GM19043 (cell line): Measurements from ENCODE around the gene LTBP1.

Experiments
- ATAC-seq: cut with Tn5 transposase; IDR thresholded peaks from one replicate; pipeline ENCODE4 v1.9.1; 2021; ENCODE audit warnings: low read depth; ENCODE audit not compliant: unreplicated experiment

Gene LTBP1

DNA sequence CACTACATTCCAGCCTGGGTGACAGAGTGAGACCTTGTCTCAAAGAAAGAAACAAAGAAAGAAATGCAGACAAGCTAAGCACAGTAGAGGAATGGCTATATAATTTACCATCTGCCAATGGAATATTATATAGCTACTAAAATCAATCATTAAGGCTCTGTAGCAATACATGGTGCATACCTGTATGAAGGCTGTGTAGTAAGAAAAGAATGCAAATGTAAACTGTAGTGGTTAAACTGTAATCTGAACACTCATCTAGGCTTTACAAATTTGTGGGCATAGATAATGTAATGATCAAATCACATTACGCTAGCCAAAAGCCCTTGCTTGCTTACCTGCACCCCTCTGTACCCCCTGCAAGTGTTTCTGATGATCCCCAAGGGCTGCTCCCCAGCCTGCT is 230.9 kb downstream of the LTBP1 start:
- no peak for ATAC-seq

DNA sequence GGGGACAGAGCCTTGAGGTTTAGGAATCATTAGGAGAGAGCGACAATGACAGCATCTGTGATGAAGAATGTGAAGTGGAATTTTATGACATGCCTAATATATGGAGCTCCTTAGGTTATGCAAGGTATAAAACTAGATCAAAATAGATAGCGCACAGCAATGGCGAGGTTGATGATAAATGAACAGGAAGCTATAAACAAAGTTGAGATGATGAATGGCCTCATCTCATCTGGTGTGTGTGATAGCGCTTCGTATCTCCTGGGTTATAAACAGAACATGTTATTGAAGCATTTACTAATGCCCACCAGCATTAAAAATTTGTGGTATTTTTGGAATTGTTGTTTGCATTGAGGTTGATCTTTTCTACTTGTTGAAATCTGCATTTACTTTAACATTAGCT is 231.5 kb downstream of the LTBP1 start:
- ATAC-seq: no peak

DNA sequence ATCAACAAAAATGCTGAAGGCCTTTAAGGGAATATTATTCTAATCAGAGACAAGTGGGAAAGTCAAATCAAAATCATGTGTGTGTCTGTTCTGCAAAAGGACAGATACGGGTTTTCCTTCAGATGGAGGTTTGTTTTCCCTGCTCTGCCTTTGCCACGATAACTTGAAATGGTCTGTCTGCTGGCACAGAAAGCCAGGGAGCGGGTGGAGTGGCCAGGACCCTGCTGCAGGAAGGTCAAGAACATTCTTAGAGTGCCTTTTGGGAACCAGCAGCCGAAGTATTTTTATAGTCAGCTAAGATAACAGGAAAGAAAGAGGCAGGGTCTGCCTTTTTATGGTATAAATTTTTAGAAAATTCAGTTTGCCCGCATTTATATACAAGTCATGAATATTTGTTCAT is 234.2 kb downstream of the LTBP1 start:
- no peak for ATAC-seq

DNA sequence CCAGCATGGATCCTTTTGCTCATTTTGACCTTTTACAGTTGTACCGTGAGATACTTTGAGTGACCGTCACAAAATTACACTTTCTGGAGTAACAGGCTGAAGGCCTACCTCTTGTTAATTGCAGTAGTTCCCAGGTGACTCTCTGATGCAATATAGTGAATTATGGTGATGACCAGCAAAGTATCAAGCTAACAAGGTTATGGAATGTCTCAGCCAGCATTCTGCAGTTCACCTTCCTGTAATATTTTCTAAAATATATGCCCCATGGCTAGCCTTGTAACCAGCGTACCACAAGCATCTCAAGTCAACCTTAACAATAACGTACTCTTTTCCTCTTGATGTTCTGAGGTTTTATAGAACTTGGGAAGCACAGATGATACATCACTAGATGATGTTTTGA is 234.7 kb downstream of the LTBP1 start:
- no peak for ATAC-seq

DNA sequence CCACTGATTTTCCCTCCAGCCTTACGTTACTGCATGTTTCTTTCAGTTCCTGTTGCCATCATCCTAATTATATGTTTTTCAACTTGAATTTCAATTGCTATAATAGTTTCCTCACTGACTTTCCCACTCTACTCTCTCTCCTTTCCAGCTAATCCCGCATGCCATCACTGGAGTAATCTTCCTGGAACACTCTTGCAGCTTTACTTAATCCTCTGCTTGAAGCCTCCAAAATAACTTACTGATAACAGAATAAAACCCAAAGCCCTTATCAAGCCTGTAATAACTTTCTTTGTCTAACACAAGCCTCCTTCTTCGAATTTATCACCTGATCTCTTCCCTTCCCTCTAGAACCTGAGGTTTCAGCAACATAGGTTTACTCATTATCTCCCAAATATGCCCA is 237.3 kb downstream of the LTBP1 start:
- no peak for ATAC-seq

DNA sequence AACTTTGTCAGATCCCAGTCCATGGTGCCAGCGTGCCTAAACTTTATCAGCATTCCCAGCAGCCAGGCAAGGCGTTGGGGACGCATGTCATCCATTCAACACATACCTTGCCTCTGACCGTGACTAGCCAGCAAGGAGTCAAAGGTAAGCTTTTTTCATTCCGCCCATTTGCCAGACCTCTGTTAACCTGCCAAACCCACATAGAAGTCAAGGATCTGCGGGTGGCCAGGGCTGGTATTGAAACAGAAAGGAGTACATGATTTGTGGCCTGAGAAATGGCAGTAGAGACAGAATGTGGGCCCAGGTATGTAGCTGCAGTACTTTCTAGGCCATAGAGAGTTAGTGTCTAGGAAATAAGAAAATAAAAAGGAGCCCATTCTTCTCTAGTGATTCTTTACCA is 240.2 kb downstream of the LTBP1 start:
- ATAC-seq: no peak

DNA sequence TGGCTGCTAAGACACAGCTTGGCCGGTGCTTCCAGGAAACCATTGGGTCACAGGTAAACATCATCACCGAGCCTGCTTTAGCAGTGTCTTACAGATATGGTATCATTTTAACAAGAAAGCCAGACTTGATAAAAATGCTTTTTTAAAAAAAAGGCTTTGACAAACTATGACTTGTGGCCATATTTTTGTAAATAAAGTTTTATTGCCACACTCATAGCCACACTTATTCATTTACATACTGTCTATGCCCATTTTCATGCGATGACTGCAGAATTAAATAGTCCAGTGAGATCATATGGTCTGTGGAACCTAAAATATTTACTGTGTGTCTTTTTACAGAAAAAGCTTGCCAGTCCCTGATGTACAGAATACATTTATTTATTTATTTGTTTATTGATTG is 242.0 kb downstream of the LTBP1 start:
- ATAC-seq: no peak

- ATAC-seq: no peak
Observed at GRCh38 chr2:33190393-33190937, 243.7 kb downstream of the LTBP1 start.

DNA sequence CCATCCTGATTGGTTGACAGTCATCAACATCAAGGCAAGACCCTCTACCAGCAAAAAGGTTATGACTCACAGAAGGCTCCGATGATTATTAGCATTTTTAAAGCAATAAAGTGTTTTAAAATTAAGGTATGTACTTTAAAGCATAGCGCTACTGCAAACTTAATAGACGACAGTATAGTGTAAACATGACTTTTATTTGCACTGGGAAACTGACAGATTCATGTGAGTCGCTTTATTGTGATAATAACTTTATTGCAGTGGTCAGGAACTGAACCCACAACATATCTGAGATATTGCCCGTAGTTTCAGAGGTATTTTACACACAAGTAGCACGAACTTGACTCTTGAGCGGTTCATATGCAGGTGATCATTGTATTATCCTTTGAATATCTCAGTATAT is 249.1 kb downstream of the LTBP1 start:
- no peak for ATAC-seq

GRCh38 chr2:33196700-33197099 is 249.9 kb downstream of the LTBP1 start:
- ATAC-seq: no peak

GRCh38 chr2:33197198-33197938 is 250.6 kb downstream of the LTBP1 start:
- ATAC-seq: no peak

GRCh38 chr2:33202641-33203522 is 256.1 kb downstream of the LTBP1 start:
- ATAC-seq: no peak

DNA sequence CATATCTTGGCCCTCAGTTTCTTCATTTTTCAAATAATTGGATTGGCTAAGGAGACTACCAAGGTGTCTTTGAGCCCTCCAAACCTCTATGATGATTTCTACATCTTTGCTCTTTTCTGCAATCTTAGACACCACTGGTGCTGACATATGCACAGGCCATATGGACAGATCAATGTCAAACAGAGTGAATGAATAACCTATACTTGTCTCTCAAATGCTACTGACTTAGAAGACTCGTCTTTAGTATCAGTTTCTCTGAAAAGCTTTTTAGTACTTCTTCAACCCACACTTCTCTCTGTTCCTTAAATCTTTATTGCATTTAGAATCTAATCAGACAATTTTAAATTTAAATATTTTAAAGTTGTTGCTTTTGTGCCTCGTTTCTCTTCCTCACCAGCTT is 258.2 kb downstream of the LTBP1 start:
- ATAC-seq: peak; percentile 49

DNA sequence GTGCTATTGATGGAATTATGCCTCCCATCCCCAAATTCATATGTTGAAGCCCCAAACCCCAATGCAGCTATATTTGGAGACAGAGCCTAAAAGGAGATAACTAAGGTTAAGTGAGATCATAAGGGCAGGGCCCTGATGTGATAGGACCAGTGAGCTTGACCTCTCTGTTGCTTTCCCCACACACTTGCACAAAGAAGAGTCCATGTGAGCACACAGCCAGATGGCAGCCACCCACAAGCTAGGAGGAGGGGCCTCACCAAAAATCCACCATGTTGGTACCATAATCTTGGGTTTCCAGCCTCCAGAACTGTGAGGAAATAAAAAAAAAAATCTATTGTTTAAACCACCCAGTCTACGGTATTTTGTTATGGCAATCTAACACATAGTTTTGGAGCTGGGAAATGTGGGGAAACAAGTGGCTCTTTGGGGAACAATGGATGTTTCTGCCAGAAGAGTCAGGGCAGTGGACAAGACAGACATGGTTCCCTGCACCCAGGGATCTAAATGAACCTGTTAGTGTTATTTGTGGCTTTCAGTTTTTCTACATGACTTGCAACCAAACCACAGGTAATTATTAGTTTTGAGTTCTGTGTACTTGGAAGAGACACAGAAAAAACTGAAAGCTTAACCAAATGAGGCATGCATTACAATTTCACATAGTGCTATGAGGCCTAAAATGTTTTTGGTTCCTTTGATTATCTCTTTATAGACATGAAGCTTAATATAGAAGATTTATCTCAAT is 259.1 kb downstream of the LTBP1 start:
- ATAC-seq: peak; percentile 93

DNA sequence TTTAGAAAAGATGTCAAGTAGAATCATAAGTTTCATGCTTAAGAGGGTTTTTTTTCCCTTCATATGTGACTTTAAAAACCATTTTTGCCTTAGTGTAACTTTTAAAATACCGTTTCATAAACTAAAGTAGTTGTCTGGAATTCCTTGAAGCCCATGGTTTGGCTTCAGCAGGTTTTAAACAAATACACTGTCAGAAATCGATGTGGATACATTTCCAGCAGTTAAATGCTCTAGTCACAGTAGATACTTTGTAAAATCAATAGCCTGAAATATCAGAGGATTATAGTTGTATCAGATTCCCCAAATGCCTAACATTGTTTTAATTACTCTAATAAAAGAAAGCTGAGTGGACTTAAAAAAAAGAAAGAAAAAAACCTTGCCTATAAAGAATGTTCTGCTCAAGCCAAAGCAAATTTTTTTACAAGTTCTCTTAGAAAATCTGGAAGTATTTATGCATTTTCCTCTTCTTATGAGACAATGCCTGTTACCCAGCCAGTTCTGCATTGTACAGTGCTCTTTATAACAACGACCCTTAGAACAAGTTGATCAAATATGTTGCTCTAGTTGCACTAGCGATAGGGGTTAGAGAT is 260.5 kb downstream of the LTBP1 start:
- no peak for ATAC-seq

DNA sequence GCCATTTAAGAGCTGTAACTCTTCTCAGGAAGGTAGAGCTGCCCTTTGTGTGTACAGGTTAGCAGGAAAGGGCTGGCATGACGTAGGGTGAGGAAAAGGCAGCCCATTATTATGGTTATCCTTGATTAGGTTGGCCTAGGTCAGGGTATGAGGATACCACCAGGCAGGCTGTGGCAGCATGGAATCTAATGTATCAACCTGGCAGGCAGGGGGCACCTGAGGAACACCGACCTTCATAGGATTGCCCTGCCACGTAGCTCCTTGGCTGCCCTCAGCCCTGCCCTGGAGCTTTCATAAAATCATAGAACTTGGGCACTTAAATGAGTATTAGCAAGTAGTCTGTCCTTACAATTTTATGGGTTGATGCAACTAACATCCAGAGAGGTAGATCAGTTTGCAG is 261.6 kb downstream of the LTBP1 start:
- no peak for ATAC-seq

- ATAC-seq: no peak
Observed at GRCh38 chr2:33209976-33210375, 263.2 kb downstream of the LTBP1 start.

DNA sequence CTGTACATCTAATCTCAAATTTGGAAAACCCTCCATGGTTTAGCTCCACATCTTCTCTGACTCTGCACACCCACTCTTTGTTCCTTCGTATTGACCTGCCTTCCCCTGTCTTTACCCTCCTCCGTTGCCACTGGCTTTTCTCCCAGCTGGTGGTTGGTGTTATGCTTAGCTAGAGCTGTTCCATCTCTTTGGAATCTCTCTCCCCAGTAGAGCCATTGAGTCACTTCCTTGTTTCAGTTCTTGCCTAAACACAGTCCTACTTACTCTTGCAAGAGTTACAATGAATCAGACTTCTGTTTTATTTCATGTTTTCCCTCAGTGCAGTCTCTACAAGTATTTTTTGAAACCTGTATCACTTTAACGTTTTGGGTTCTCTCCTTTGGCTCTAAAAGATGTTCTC is 263.9 kb downstream of the LTBP1 start:
- ATAC-seq: no peak

DNA sequence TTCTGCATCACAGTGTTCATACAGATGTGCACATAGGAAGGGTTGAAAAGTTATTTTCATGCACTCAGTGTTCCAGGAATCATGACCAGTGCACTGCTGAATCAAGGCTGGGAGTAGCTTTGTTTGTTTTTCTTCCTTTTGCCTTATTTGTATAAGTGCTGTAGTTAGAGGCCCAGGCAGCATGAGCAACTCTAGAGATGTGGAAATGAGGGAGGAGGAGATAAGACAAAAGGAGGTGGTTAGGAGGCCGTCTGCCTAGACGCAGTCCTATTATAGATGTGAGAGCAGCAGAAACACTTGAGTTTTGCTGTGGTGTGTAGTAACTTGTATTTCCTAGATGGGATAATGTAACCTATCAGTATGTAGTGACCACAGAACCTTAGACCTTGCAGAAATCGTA is 265.4 kb downstream of the LTBP1 start:
- no peak for ATAC-seq

DNA sequence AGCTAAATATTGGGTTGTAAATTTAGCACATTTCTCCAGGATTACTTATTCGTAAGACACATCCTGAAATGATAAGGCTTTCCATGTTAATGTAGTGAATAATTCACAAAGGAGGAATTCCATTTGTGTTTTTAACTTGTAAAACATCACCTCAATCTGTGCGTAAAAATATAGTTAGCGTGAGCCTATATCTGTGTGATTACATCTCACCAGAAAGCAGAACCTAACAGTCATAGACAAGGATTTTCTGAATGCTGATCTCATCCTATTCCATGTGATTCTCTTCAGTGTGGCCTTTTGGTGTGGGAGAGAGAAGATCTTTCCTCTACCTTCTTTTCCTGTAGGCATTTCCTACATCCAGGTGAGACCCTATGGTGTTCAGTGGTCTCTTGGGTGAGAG is 266.5 kb downstream of the LTBP1 start:
- no peak for ATAC-seq

DNA sequence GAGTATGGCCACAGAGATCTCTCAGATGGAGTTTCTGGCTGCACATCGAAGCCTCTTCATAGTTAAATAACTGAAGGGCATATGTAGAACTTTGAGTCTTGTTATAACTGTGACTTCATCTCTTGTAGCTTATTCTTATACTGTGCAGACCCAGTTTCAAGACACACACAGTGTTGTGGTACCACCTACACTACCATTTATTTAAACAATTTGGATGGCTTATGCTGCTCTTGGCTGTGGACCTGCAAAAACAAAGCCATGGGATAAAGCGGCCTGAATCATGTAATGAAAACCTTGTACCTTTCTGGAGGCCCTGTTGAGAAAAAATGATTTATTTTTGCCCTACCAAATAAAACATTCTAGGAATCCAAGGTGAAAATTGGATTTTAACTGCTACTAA is 266.9 kb downstream of the LTBP1 start:
- no peak for ATAC-seq
